ENCODE results near the gene BCL7B.

Gene BCL7B

GRCh38 chr7:73519867-73520672 is 37.4 kb downstream of the BCL7B start:
- peak overlapping the region; percentile 78 for H3K4me3 ChIP-seq (ENCODE audit: low read depth, low read length)
- no peak for TF ChIP-seq CTCF (IDR thresholded peaks at IDR 0.05; ENCODE audit: borderline replicate concordance, insufficient read depth, low read depth, low read length)

GRCh38 chr7:73518470-73518869 is 39.0 kb downstream of the BCL7B start:
- TF ChIP-seq CTCF (IDR thresholded peaks at IDR 0.05; ENCODE audit: borderline replicate concordance, insufficient read depth, low read depth, low read length), result no peak
- H3K4me3 ChIP-seq (ENCODE audit: low read depth, low read length), result no peak overlapping the region

GRCh38 chr7:73517241-73517995 is 40.1 kb downstream of the BCL7B start:
- H3K4me3 ChIP-seq (ENCODE audit: low read depth, low read length), result no peak overlapping the region
- TF ChIP-seq CTCF (IDR thresholded peaks at IDR 0.05; ENCODE audit: borderline replicate concordance, insufficient read depth, low read depth, low read length), result no peak

GRCh38 chr7:73515178-73515577 is 42.3 kb downstream of the BCL7B start:
- TF ChIP-seq CTCF (IDR thresholded peaks at IDR 0.05; ENCODE audit: borderline replicate concordance, insufficient read depth, low read depth, low read length), result no peak
- H3K4me3 ChIP-seq (ENCODE audit: low read depth, low read length), result no peak overlapping the region

- no peak for TF ChIP-seq CTCF (IDR thresholded peaks at IDR 0.05; ENCODE audit: borderline replicate concordance, insufficient read depth, low read depth, low read length)
- H3K4me3 ChIP-seq (ENCODE audit: low read depth, low read length), result no peak overlapping the region
Observed at GRCh38 chr7:73512018-73512780, 45.3 kb downstream of the BCL7B start.

GRCh38 chr7:73509463-73509862 is 48.0 kb downstream of the BCL7B start:
- TF ChIP-seq CTCF (IDR thresholded peaks at IDR 0.05; ENCODE audit: borderline replicate concordance, insufficient read depth, low read depth, low read length), result no peak
- H3K4me3 ChIP-seq (ENCODE audit: low read depth, low read length), result no peak overlapping the region

All from GM12875 (cell line).